ENCODE data around the gene SELPLG.

The SELPLG gene

GRCh38 chr12:108607981-108608600, 25.6 kb downstream of the SELPLG start:
- Histone ChIP-seq H3K4me1 (ENCODE audit: low read length) (no peaks in the 10 kb centered on the region), H3K27ac (ENCODE audit: low read length) (no peak overlapping the region), H3K27me3 (replicated peaks; ENCODE audit: insufficient read depth, low read length) (no peaks in the 10 kb centered on the region), H3K9me3 (replicated peaks; ENCODE audit: insufficient read depth, low read length) (no peaks in the 10 kb centered on the region), H3K9ac (ENCODE audit: low read length) (no peak overlapping the region), H3K79me2 (ENCODE audit: low read length) (no peaks in the 10 kb centered on the region), H3K9me2 (replicated peaks; ENCODE audit: insufficient read depth, low read length) (no peaks in the 10 kb centered on the region), H3F3A (ENCODE audit: insufficient read depth, low read length) (0 out of 2 replicates have a peak, but pooled peaks cover 4% of the 10 kb centered on the region), H3K4me2 (ENCODE audit: low read depth, low read length) (no peak overlapping the region), H3K4me3 (ENCODE audit: low read length) (no peak overlapping the region), H2AFZ (ENCODE audit: low read length) (no peak overlapping the region), H4K20me1 (ENCODE audit: insufficient read depth, low read length) (no peaks in the 10 kb centered on the region), H3K36me3 (replicated peaks; ENCODE audit: insufficient read depth, low read length) (no peaks in the 10 kb centered on the region)
- TF ChIP-seq EZH2 (optimal IDR thresholded peaks at IDR 0.05; ENCODE audit: low read depth, low read length): no peak
- no peak for TF ChIP-seq CTCF (IDR thresholded peaks at IDR 0.05; ENCODE audit: low read length)
- TF ChIP-seq EZH2phosphoT487 (IDR thresholded peaks at IDR 0.05; ENCODE audit: low read length): no peak
- no peak for DNase-seq

- H4K20me1 ChIP-seq (ENCODE audit: insufficient read depth, low read length): no peaks in the 10 kb centered on the region
- no peaks in the 10 kb centered on the region for H3K4me1 ChIP-seq (ENCODE audit: low read length)
- no peaks in the 10 kb centered on the region for H3K9me2 ChIP-seq (replicated peaks; ENCODE audit: insufficient read depth, low read length)
- H3F3A ChIP-seq (ENCODE audit: insufficient read depth, low read length): 0 out of 2 replicates have a peak, but pooled peaks cover 4% of the 10 kb centered on the region
- H3K4me2 ChIP-seq (ENCODE audit: low read depth, low read length): no peak overlapping the region
- H2AFZ ChIP-seq (ENCODE audit: low read length): no peak overlapping the region
- no peak overlapping the region for H3K9ac ChIP-seq (ENCODE audit: low read length)
- no peaks in the 10 kb centered on the region for H3K79me2 ChIP-seq (ENCODE audit: low read length)
- no peaks in the 10 kb centered on the region for H3K9me3 ChIP-seq (replicated peaks; ENCODE audit: insufficient read depth, low read length)
- no peak for DNase-seq
- H3K4me3 ChIP-seq (ENCODE audit: low read length): no peak overlapping the region
- no peak overlapping the region for H3K27ac ChIP-seq (ENCODE audit: low read length)
- H3K36me3 ChIP-seq (replicated peaks; ENCODE audit: insufficient read depth, low read length): no peaks in the 10 kb centered on the region
- TF ChIP-seq CTCF (IDR thresholded peaks at IDR 0.05; ENCODE audit: low read length) (no peak), EZH2 (optimal IDR thresholded peaks at IDR 0.05; ENCODE audit: low read depth, low read length) (no peak), EZH2phosphoT487 (IDR thresholded peaks at IDR 0.05; ENCODE audit: low read length) (no peak)
- no peaks in the 10 kb centered on the region for H3K27me3 ChIP-seq (replicated peaks; ENCODE audit: insufficient read depth, low read length)
These were observed 27.2 kb downstream of the SELPLG start for GRCh38 chr12:108606492-108606891.

- Histone ChIP-seq H3K4me2 (ENCODE audit: low read depth, low read length) (no peak overlapping the region), H3K27ac (ENCODE audit: low read length) (no peak overlapping the region)
These were observed 27.8 kb downstream of the SELPLG start for GRCh38 chr12:108605690-108606406.

More at GRCh38 chr12:108605690-108606406, 27.8 kb downstream of the SELPLG start:
- H3K9me2 ChIP-seq (replicated peaks; ENCODE audit: insufficient read depth, low read length): no peaks in the 10 kb centered on the region
- H3K4me3 ChIP-seq (ENCODE audit: low read length): no peak overlapping the region
- TF ChIP-seq EZH2 (optimal IDR thresholded peaks at IDR 0.05; ENCODE audit: low read depth, low read length): no peak
- TF ChIP-seq EZH2phosphoT487 (IDR thresholded peaks at IDR 0.05; ENCODE audit: low read length): no peak
- no peak for TF ChIP-seq CTCF (IDR thresholded peaks at IDR 0.05; ENCODE audit: low read length)
- no peak overlapping the region for H2AFZ ChIP-seq (ENCODE audit: low read length)
- H3K4me1 ChIP-seq (ENCODE audit: low read length): no peaks in the 10 kb centered on the region
- H3K27me3 ChIP-seq (replicated peaks; ENCODE audit: insufficient read depth, low read length): no peaks in the 10 kb centered on the region
- no peaks in the 10 kb centered on the region for H4K20me1 ChIP-seq (ENCODE audit: insufficient read depth, low read length)
- H3K9ac ChIP-seq (ENCODE audit: low read length): no peak overlapping the region
- H3F3A ChIP-seq (ENCODE audit: insufficient read depth, low read length): 0 out of 2 replicates have a peak, but pooled peaks cover 4% of the 10 kb centered on the region
- H3K36me3 ChIP-seq (replicated peaks; ENCODE audit: insufficient read depth, low read length): no peaks in the 10 kb centered on the region
- H3K79me2 ChIP-seq (ENCODE audit: low read length): no peaks in the 10 kb centered on the region
- no peak for DNase-seq
- no peaks in the 10 kb centered on the region for H3K9me3 ChIP-seq (replicated peaks; ENCODE audit: insufficient read depth, low read length)
